ENCODE measurements around the gene PERP. TPM values are rescaled to one million over a fixed set of nuclear protein-coding genes. Genes with fewer than 3 reads are reported as not detected.
"Not testable (repeated sequence)": the region's sequence is repeated elsewhere in the genome, so short reads cannot be mapped to it uniquely, and the experiment has no call there.

Gene PERP
- total RNA-seq (2014; rRNA removed; shearing (Covaris generic)): 4.4 and 9.1 TPM in 2 replicates

DNA sequence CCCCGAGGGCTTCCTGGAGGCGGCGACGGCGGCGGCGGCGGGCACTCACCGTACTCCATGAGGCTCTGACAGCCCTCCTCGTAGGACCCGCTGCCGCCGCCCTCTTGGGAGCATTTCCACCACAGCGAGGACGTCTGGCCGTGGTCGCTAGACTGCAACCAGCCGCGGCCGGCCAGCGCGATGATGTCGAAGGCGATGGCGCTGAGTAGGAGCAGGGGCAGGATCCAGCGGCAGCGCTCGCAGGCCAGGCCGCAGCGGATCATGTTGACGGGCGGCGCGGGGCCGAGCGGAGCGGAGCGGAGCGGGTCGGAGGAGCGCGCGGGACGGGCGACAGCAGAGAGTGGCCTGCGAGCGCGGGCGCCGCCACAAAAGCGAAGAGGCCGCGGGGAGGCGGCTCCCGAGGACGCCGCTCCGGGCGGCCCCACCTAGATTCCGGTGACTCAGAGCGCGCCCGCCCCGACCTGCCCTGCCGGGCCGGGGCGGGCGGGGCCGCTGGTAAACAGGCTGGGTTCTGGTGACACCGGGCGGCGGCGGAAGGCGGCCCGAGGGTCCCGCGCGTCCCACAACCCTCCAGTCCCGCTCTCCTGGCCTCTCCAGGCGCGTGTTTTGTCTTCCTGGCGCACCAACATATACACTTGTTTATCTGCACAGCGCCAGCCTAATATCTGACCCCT is at the start of gene PERP:
Gene PERP, minus strand, starts transcription at position 342 of the 674 bp plus-strand sequence. Its CDS starts 79 bp downstream, at position 263.
- in situ Hi-C loops (cut with HindIII; ENCODE audit: low sequenced_read_pairs): no loop called here
- DNase-seq (ENCODE audit: low spot score): peak; percentile 54

- in situ Hi-C loops (cut with HindIII; ENCODE audit: low sequenced_read_pairs): no loop called here
- peak; percentile 60 for DNase-seq (ENCODE audit: low spot score)
These were observed 48.2 kb upstream of the PERP start for GRCh38 chr6:138155443-138155842.

DNA sequence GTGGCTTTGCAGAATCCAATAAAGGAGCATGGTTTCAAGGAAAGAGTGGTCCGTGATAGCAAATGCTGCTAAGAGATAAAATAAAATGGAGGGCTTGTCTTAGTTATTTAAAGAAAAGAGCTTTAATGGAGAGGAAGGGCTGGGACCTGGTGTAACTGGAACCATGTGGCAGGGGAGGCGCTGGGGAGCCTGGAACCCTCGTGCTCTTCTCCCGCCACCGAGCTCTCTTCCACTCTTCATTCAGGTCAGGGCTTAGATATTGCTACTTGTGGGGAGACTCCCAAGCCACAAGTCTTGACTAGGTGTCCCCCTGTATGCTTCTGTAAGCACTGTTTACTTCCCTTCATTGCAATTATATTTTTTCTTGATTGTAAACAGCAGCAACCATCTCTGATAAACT is 39.3 kb upstream of the PERP start:
- in situ Hi-C loops (cut with HindIII; ENCODE audit: low sequenced_read_pairs): no loop called here
- no peak for DNase-seq (ENCODE audit: low spot score)

DNA sequence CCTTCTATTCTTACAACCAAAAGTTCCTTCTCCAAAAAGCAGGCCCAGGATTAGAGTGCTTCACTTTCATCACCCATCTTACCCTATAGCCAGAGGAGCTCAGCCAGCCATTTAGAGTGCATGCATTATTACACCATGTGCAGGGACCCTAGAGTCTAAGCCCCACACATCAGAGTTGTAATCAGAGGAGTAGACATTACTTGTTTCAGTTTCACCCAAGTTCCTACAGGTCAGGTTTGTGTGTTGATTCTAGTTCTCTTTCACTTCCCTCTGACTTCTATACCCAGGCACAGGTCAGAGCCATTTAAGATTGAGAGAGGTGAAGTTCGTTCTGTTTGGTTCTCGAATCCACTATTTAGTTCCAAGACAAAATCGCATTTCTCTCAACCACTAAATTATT is 38.2 kb upstream of the PERP start:
- no peak for DNase-seq (ENCODE audit: low spot score)
- in situ Hi-C loops (cut with HindIII; ENCODE audit: low sequenced_read_pairs): no loop called here

DNA sequence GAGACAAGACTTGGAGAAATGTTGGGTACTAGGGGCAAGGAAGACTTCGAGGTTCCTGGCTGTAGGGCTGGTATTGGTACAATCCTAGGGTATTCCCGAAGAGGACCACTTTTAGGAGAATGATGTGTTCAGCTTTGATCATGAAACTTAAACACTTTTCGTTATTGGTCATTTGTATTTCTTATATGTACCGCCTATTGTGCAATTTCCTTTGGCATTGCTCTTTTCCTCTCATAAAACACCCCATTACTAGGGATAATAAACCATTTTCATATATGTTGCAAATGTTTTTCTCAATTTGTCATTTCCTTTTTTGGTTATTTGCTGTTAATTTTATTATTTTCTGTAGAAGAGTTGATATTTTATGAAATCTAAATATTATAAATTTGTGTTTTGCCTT is 35.6 kb upstream of the PERP start:
- DNase-seq (ENCODE audit: low spot score): no peak
- in situ Hi-C loops (cut with HindIII; ENCODE audit: low sequenced_read_pairs): no loop called here

DNA sequence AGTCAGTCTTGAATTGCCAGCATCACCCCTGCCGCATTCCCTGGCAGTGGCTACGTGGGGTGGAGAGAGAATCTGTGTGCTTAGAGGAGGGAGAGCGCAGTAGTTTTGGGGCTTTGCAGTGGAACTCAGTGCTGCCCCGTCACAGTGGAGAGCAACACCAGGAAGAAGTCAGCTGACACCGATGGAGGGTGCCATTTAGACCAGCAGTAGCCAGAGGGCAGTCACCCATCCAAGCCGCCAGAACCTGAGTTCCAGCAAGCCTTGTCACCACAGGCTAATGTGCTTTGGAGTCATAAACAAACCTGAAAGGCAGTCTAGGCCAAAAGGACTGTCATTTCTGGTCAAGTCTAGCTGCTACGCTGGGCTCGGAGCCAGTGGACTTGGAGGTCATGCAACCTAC is 22.0 kb upstream of the PERP start:
- DNase-seq (ENCODE audit: low spot score): peak; percentile 19
- in situ Hi-C loops (cut with HindIII; ENCODE audit: low sequenced_read_pairs): no loop called here

DNA sequence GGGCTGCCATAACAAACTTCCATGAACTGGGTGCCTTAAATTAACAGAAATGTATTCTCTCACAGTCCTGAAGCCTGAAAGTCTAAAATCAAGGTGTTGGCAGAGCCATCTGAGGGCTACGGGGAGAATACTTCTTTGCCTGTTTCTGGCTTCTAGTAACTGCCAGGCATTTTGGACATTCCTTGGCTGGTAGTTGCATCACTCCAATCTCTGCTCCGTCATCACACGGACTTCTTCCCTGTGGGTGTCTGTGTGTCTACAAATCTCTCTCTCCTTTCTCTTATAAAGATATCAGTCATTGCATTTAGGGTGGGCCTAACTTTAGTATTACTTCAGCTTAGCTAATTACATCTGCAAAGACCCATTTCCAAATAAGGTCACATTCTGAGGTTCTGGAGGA is 20.9 kb upstream of the PERP start:
- in situ Hi-C loops (cut with HindIII; ENCODE audit: low sequenced_read_pairs): no loop called here
- no peak for DNase-seq (ENCODE audit: low spot score)

GRCh38 chr6:138124096-138124495 is 16.9 kb upstream of the PERP start:
- in situ Hi-C loops (cut with HindIII; ENCODE audit: low sequenced_read_pairs): no loop called here
- no peak for DNase-seq (ENCODE audit: low spot score)

GRCh38 chr6:138119976-138120375 is 12.8 kb upstream of the PERP start:
- in situ Hi-C loops (cut with HindIII; ENCODE audit: low sequenced_read_pairs): no loop called here
- DNase-seq (ENCODE audit: low spot score): no peak

- DNase-seq (ENCODE audit: low spot score); in situ Hi-C loops (cut with HindIII; ENCODE audit: low sequenced_read_pairs): not testable (repeated sequence)
These were observed 12.0 kb upstream of the PERP start for GRCh38 chr6:138119229-138119628.

DNA sequence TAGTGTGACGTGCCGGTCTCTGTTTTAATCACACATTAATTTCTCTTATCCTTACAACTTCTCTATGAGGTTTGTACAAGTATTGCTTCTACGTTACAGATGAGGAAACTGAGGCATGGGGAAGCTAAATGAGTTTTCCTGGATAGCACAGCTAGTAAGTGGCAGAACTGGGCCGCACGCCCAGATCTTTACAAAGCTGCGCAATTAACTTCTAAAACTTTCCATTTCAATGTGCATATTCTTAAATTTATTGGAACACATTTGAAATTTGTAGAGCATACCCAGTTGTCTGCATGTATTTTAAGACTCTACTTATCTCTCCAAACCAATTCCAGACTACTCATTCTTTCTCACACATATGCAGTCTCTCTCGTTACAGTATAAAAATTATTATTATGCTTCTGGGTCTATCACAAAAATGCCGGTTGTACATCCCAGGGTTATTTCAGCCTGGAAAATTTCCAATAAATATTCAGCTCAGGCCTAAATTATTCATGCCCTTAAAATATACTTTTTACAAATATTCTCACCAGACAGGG is 10.2 kb upstream of the PERP start:
- in situ Hi-C loops (cut with HindIII; ENCODE audit: low sequenced_read_pairs): no loop called here

GRCh38 chr6:138116661-138116999 is 9.4 kb upstream of the PERP start:
- no peak for DNase-seq (ENCODE audit: low spot score)
- in situ Hi-C loops (cut with HindIII; ENCODE audit: low sequenced_read_pairs): no loop called here

More for the DNA sequence above, 10.2 kb upstream of the PERP start:
- no peak for DNase-seq (ENCODE audit: low spot score)

DNA sequence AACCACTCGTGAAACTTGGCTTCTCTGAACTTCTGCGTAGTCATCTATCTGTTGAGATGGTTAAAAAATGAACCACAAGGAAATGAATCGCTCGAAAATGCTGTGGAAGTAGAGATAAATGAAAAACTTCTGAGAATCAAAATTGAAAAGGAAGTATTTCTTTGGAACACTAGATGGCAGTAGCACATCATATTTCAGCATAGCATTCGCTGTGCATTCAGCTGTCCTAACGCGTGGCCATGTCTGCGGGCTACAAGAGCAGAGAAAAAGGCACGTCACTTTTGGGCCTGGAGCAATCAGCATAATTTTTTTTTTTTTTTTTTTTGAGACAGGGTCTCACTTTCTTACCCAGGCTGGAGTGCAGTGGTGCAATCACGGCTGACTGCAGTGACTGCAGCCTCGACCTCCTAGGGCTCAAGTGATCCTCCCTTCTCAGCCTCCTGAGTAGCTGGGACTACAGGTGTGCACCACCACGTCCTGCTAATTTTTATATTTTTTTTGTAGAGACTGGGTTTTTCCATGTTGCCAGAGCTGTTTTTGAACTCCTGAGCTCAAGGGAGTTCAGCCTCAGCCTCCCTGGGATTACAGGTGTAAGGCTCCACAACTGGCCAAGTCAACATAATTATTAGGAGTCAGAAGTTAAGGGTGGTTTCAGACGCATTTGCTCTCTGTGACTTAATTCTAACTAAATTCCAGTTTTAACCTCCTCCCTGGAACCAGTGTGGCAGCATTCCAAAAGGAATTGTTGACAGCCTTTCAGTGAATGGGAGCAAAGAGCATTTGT is 8.8 kb upstream of the PERP start:
- DNase-seq (ENCODE audit: low spot score): peak; percentile 85
- in situ Hi-C loops (cut with HindIII; ENCODE audit: low sequenced_read_pairs): no loop called here

DNA sequence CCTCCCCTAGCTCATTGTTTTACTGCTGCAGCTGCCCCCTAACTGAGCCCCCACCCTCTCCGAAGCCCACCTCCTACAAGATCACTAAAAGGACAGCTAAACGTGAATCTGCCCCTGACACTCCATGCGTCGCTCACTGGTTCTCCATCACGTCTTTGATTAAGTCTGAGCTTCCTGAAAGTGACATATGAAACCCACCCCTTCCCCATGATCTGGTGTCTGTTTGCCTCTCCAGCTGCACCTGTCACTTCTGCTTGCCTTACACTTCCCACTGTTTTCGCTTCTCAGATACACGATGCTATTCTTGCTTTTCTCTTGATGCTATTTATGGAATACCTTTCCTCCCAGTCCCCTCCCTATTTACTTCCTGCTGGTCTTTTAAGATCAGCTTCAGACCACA is 8.0 kb upstream of the PERP start:
- in situ Hi-C loops (cut with HindIII; ENCODE audit: low sequenced_read_pairs): no loop called here
- DNase-seq (ENCODE audit: low spot score): no peak

- DNase-seq (ENCODE audit: low spot score): no peak
- in situ Hi-C loops (cut with HindIII; ENCODE audit: low sequenced_read_pairs): no loop called here
These were observed 6.5 kb upstream of the PERP start for GRCh38 chr6:138113588-138114210.

GRCh38 chr6:138110229-138110628 is 3.0 kb upstream of the PERP start:
- no peak for DNase-seq (ENCODE audit: low spot score)
- in situ Hi-C loops (cut with HindIII; ENCODE audit: low sequenced_read_pairs): no loop called here

- in situ Hi-C loops (cut with HindIII; ENCODE audit: low sequenced_read_pairs): no loop called here
- DNase-seq (ENCODE audit: low spot score): peak; percentile 81
These were observed 2.1 kb upstream of the PERP start for GRCh38 chr6:138109042-138109997.

DNA sequence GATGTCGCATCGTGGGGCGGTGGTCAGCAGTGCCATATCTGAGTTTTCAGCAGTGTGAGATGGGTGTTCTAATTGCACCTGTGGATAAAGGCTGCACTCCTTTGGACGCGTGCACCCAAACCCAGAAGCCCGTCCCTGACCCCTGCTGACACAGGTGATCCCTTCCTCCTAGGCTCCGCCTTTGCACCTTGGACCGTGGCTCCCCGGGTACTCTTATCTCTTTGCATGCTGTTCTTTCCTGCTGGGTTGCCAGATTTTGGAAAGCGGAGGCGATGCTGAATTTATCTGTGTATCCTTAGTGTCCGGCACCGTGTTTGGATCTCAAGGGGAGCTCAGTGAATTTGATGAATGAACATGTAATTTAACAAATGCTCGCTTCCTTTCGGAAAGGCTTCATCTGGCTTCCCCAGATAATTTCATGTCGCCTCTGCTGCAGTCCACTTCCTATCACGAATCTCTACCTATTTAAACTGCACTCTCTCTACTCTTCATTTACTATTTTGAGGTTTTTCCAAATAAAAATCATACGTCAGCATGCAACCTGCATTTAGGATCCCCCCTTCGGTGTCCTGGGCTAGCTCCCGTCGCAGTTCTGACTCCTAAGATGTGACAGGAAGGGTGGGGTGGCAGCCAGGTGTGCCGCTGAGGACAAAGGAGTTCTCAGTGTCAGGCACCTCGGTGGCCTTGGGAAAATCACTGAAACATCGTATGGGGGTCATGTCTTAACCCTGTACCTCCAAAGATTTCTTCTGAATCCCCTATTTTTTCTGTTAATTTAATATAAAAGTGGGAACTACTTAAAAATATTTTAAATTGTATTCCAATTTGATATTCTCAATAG is 753 bp upstream of the PERP start:
- in situ Hi-C loops (cut with HindIII; ENCODE audit: low sequenced_read_pairs): no loop called here
- peak; percentile 70 for DNase-seq (ENCODE audit: low spot score)

Measured in G401 (cell line).